ENCODE data around the gene SERPINE1.
A peak's percentile ranks its signal among the peaks of the same experiment; 100 is the strongest.

DNA sequence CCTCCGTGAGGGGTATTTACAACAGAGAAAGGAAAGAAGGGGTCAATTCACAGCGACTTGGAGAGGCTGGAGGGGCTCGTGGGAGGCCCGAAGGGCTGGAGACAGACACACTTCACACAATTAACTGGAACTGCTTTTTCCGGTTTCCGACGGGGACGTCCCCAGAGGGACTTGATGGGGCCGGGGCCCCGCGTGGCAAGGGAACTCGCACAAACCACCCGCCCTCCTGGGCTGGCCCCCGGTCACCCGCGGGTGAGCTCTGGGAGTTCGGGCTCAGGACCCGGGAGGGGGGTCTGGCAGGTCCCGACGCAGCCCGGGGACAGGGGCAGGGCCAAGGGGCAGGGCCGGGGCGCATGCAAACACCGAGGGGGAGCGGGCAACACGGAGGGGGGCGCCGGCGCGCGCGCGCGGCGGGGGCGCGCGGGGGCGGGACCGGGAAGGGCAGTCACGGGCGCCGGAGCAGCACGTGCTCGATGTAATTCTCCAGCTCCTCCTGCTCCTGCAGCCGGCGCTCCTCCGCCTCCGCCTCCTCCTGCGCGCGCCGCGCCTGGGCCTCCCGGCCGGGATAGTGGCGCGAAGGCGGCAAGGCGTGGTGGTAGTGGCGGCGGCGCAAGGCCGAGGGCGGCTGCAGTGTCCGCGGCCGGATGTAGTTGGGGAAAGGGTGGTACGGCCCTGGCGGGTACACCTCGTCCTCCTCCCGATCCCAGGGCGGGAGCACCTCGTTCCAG lies 35.8 kb downstream of the SERPINE1 start:
- TF ChIP-seq, protein P1, sequence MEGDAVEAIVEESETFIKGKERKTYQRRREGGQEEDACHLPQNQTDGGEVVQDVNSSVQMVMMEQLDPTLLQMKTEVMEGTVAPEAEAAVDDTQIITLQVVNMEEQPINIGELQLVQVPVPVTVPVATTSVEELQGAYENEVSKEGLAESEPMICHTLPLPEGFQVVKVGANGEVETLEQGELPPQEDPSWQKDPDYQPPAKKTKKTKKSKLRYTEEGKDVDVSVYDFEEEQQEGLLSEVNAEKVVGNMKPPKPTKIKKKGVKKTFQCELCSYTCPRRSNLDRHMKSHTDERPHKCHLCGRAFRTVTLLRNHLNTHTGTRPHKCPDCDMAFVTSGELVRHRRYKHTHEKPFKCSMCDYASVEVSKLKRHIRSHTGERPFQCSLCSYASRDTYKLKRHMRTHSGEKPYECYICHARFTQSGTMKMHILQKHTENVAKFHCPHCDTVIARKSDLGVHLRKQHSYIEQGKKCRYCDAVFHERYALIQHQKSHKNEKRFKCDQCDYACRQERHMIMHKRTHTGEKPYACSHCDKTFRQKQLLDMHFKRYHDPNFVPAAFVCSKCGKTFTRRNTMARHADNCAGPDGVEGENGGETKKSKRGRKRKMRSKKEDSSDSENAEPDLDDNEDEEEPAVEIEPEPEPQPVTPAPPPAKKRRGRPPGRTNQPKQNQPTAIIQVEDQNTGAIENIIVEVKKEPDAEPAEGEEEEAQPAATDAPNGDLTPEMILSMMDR (conservative IDR thresholded peaks at IDR 0.05; ENCODE audit: low read depth in 2 of 2): no peak
- TF ChIP-seq EZH2 (IDR thresholded peaks at IDR 0.05; ENCODE audit: low read depth, unreplicated experiment) (no peak), REST (IDR thresholded peaks at IDR 0.05; ENCODE audit: unreplicated experiment) (no peak), ETS1 (IDR thresholded peaks at IDR 0.05) (no peak), EZH2phosphoT487 (IDR thresholded peaks at IDR 0.05; ENCODE audit: unreplicated experiment) (no peak), POLR2AphosphoS5 (IDR thresholded peaks at IDR 0.05; ENCODE audit: low read depth) (peak; percentile 1), JUNB (IDR thresholded peaks at IDR 0.05; ENCODE audit: unreplicated experiment) (no peak), ZNF331 (CRISPR knock-in tag; IDR thresholded peaks at IDR 0.05; ENCODE audit: low read depth) (no peak), NANOG (IDR thresholded peaks at IDR 0.05; ENCODE audit: borderline replicate concordance) (no peak)
- TF ChIP-seq, protein P2, sequence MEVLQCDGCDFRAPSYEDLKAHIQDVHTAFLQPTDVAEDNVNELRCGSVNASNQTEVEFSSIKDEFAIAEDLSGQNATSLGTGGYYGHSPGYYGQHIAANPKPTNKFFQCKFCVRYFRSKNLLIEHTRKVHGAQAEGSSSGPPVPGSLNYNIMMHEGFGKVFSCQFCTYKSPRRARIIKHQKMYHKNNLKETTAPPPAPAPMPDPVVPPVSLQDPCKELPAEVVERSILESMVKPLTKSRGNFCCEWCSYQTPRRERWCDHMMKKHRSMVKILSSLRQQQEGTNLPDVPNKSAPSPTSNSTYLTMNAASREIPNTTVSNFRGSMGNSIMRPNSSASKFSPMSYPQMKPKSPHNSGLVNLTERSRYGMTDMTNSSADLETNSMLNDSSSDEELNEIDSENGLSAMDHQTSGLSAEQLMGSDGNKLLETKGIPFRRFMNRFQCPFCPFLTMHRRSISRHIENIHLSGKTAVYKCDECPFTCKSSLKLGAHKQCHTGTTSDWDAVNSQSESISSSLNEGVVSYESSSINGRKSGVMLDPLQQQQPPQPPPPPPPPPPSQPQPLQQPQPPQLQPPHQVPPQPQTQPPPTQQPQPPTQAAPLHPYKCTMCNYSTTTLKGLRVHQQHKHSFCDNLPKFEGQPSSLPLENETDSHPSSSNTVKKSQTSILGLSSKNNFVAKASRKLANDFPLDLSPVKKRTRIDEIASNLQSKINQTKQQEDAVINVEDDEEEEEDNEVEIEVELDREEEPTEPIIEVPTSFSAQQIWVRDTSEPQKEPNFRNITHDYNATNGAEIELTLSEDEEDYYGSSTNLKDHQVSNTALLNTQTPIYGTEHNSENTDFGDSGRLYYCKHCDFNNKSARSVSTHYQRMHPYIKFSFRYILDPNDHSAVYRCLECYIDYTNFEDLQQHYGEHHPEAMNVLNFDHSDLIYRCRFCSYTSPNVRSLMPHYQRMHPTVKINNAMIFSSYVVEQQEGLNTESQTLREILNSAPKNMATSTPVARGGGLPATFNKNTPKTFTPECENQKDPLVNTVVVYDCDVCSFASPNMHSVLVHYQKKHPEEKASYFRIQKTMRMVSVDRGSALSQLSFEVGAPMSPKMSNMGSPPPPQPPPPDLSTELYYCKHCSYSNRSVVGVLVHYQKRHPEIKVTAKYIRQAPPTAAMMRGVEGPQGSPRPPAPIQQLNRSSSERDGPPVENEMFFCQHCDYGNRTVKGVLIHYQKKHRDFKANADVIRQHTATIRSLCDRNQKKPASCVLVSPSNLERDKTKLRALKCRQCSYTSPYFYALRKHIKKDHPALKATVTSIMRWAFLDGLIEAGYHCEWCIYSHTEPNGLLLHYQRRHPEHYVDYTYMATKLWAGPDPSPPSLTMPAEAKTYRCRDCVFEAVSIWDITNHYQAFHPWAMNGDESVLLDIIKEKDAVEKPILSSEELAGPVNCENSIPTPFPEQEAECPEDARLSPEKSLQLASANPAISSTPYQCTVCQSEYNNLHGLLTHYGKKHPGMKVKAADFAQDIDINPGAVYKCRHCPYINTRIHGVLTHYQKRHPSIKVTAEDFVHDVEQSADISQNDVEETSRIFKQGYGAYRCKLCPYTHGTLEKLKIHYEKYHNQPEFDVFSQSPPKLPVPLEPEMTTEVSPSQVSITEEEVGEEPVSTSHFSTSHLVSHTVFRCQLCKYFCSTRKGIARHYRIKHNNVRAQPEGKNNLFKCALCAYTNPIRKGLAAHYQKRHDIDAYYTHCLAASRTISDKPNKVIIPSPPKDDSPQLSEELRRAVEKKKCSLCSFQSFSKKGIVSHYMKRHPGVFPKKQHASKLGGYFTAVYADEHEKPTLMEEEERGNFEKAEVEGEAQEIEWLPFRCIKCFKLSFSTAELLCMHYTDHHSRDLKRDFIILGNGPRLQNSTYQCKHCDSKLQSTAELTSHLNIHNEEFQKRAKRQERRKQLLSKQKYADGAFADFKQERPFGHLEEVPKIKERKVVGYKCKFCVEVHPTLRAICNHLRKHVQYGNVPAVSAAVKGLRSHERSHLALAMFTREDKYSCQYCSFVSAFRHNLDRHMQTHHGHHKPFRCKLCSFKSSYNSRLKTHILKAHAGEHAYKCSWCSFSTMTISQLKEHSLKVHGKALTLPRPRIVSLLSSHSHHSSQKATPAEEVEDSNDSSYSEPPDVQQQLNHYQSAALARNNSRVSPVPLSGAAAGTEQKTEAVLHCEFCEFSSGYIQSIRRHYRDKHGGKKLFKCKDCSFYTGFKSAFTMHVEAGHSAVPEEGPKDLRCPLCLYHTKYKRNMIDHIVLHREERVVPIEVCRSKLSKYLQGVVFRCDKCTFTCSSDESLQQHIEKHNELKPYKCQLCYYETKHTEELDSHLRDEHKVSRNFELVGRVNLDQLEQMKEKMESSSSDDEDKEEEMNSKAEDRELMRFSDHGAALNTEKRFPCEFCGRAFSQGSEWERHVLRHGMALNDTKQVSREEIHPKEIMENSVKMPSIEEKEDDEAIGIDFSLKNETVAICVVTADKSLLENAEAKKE (CRISPR knock-in tag; IDR thresholded peaks at IDR 0.05): no peak

All from GM23338 (cell line).